Uterus (tissue), 4 donors: ENCODE results near the gene ZNF716. TPM values are rescaled to one million over a fixed set of nuclear protein-coding genes. Genes with fewer than 3 reads are reported as not detected.

Experiments
- DNase-seq, 2 donors: peaks; one replicate each; pipeline ENCODE4 v3.0.0-alpha.2; 2019 to 2020
- H3K27ac ChIP-seq, 2 donors: fragments of 200-600 bp; sonication (generic); 1 replicate in 1 of 2; 2 replicates in 1 of 2; pipeline ENCODE4 v1.5.1; 2016 to 2018
- H3K27me3 ChIP-seq, 2 donors: fragments of 200-600 bp; sonication (generic); one replicate each; pipeline ENCODE4 v1.5.1; 2018 to 2019; ENCODE audit warnings: control low read depth in 1 of 2
- H3K36me3 ChIP-seq, 2 donors: fragments of 200-600 bp; sonication (generic); one replicate each; pipeline ENCODE4 v1.5.1; 2019; ENCODE audit warnings: control low read depth in 1 of 2
- H3K4me1 ChIP-seq, 2 donors: fragments of 200-600 bp; sonication (generic); one replicate each; pipeline ENCODE4 v1.5.1; 2018 to 2019; ENCODE audit warnings: control low read depth in 1 of 2
- H3K4me3 ChIP-seq, 2 donors: fragments of 200-600 bp; sonication (generic); 1 replicate in 1 of 2; 2 replicates in 1 of 2; pipeline ENCODE4 v1.5.1; 2018 to 2019; ENCODE audit warnings: mild to moderate bottlenecking in 1 of 2
- H3K9me3 ChIP-seq, 2 donors: fragments of 200-600 bp; sonication (generic); one replicate each; pipeline ENCODE4 v1.5.1; 2019; ENCODE audit warnings: control low read depth in 1 of 2
- CTCF ChIP-seq, 4 experiments: fragments of 200-600 bp in 2 of 4; fragments of 450-650 bp in 2 of 4; sonication (generic) in 2 of 4; IDR thresholded peaks; one replicate each; pipeline ENCODE4 v1.5.1; 2016 to 2019; ENCODE audit warnings: antibody characterized with exemption in 4 of 4, mild to moderate bottlenecking in 2 of 4, moderate library complexity in 1 of 4
- POLR2A ChIP-seq, 2 donors: fragments of 450-650 bp; IDR thresholded peaks; one replicate each; pipeline ENCODE4 v1.6.1; 2016; ENCODE audit warnings: antibody characterized with exemption in 2 of 2, mild to moderate bottlenecking in 1 of 2, moderate library complexity in 1 of 2
- intact Hi-C: fragments of 100-400 bp; cut with DNase I; formaldehyde crosslinking; loops from one replicate; pipeline ENCODE4 v1.15.1; 2023; ENCODE audit warnings: low total_unique reads
- total RNA-seq, 4 donors: library from RNA; depleted of rRNA in 3 of 4; stranded (reverse); fragments of >200 nt in 3 of 4; gene quantifications; one replicate each; pipeline versions ENCODE4 v1.1.0 to v1.2.4, GENCODE V29; 2014 to 2023
- donor health status: DM: yes; HTN: yes; CAD: no.

The ZNF716 gene
- total RNA-seq, 4 donors from 2014 or later = not detected

GRCh38 chr7:57404967-57405421 lies 45.0 kb upstream of the ZNF716 start:
- H3K27ac ChIP-seq = no peak overlapping the region
- H3K36me3 ChIP-seq = no peaks in the 10 kb centered on the region
- DNase-seq = no peak
- H3K4me1 ChIP-seq = no peaks in the 10 kb centered on the region
- no peaks in the 10 kb centered on the region for H3K27me3 ChIP-seq
- H3K4me3 ChIP-seq = no peak overlapping the region
- intact Hi-C loops = no loop called here
- no peak for TF ChIP-seq POLR2A (IDR thresholded peaks at IDR 0.05)
- no peak for TF ChIP-seq CTCF (IDR thresholded peaks at IDR 0.05)
- H3K9me3 ChIP-seq = no peaks in the 10 kb centered on the region

GRCh38 chr7:57407125-57407524 lies 42.9 kb upstream of the ZNF716 start:
- no peaks in the 10 kb centered on the region for H3K9me3 ChIP-seq
- no peak overlapping the region for H3K4me3 ChIP-seq
- TF ChIP-seq POLR2A (IDR thresholded peaks at IDR 0.05) = no peak
- no peak for TF ChIP-seq CTCF (IDR thresholded peaks at IDR 0.05)
- intact Hi-C loops = no loop called here
- H3K36me3 ChIP-seq = no peaks in the 10 kb centered on the region
- DNase-seq = no peak
- H3K4me1 ChIP-seq = no peaks in the 10 kb centered on the region
- no peaks in the 10 kb centered on the region for H3K27me3 ChIP-seq
- no peak overlapping the region for H3K27ac ChIP-seq

GRCh38 chr7:57412168-57412567 lies 37.8 kb upstream of the ZNF716 start:
- no peak for DNase-seq
- H3K4me3 ChIP-seq = no peak overlapping the region
- H3K36me3 ChIP-seq = no peaks in the 10 kb centered on the region
- intact Hi-C loops = no loop called here
- TF ChIP-seq POLR2A (IDR thresholded peaks at IDR 0.05) (no peak), CTCF (IDR thresholded peaks at IDR 0.05) (no peak)
- no peaks in the 10 kb centered on the region for H3K27me3 ChIP-seq
- H3K4me1 ChIP-seq = no peaks in the 10 kb centered on the region
- no peaks in the 10 kb centered on the region for H3K9me3 ChIP-seq
- H3K27ac ChIP-seq = no peak overlapping the region

GRCh38 chr7:57412618-57413017 lies 37.4 kb upstream of the ZNF716 start:
- intact Hi-C loops = no loop called here
- Histone ChIP-seq H3K36me3 (no peaks in the 10 kb centered on the region), H3K27ac (no peak overlapping the region), H3K4me1 (no peaks in the 10 kb centered on the region), H3K4me3 (no peak overlapping the region), H3K9me3 (no peaks in the 10 kb centered on the region), H3K27me3 (no peaks in the 10 kb centered on the region)
- no peak for DNase-seq
- TF ChIP-seq POLR2A (IDR thresholded peaks at IDR 0.05) (no peak), CTCF (IDR thresholded peaks at IDR 0.05) (no peak)

GRCh38 chr7:57413529-57414398 lies 36.2 kb upstream of the ZNF716 start:
- TF ChIP-seq POLR2A (IDR thresholded peaks at IDR 0.05) = no peak
- TF ChIP-seq CTCF (IDR thresholded peaks at IDR 0.05) = no peak
- Histone ChIP-seq H3K27me3 (no peaks in the 10 kb centered on the region), H3K27ac (no peak overlapping the region), H3K9me3 (no peaks in the 10 kb centered on the region), H3K4me1 (no peaks in the 10 kb centered on the region), H3K36me3 (no peaks in the 10 kb centered on the region), H3K4me3 (no peak overlapping the region)
- intact Hi-C loops = no loop called here
- no peak for DNase-seq
